ENCODE measurements around the gene KCNK13.

DNA sequence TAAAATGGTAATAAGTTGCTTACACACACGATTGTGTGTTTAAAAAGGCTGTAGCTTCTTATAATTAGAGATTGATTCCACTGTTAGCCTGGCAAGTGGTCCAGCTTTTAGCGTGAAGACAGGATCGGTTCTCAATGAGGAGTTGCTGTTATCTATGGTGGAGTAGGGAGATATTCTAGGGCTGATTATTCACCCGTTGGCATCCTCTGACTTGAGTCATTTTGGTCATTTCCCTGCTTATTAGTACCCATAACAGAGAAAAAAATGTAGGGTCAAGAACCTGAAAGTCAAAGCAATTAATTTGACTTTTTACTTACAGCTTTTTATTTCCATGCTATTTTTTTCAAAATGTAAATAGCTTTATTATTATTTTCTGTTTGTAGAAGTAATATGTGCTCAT is 76.0 kb downstream of the KCNK13 start:
- TF ChIP-seq CTCF (conservative IDR thresholded peaks at IDR 0.05 in 1 of 2, IDR thresholded peaks at IDR 0.05 in 1 of 2; ENCODE audit: low read depth in 1 of 2, low read length in 2 of 2) (no peak), EZH2 (IDR thresholded peaks at IDR 0.05; ENCODE audit: low read length, missing control alignments) (no peak)

Measured in fibroblast of lung (primary cell).